ENCODE data around the gene CYP4B1.

CYP4B1 gene

GRCh38 chr1:46797696-46798470, 963 bp upstream of the CYP4B1 start:
- DNase-seq (ENCODE audit: low read depth in 2 of 2) = no peak

GRCh38 chr1:46800742-46801141, 1.9 kb downstream of the CYP4B1 start:
- DNase-seq (ENCODE audit: low read depth in 2 of 2) = no peak

- DNase-seq (ENCODE audit: low read depth in 2 of 2) = no peak
These were observed 2.6 kb downstream of the CYP4B1 start for GRCh38 chr1:46801323-46802055.

- no peak for DNase-seq (ENCODE audit: low read depth in 2 of 2)
These were observed 3.2 kb downstream of the CYP4B1 start for GRCh38 chr1:46802081-46802480.

GRCh38 chr1:46802901-46803574, 4.2 kb downstream of the CYP4B1 start:
- no peak for DNase-seq (ENCODE audit: low read depth in 2 of 2)

- DNase-seq (ENCODE audit: low read depth in 2 of 2) = no peak
These were observed 5.4 kb downstream of the CYP4B1 start for GRCh38 chr1:46804027-46804889.

GRCh38 chr1:46804926-46805325, 6.1 kb downstream of the CYP4B1 start:
- no peak for DNase-seq (ENCODE audit: low read depth in 2 of 2)

GRCh38 chr1:46805755-46806154, 6.9 kb downstream of the CYP4B1 start:
- DNase-seq (ENCODE audit: low read depth in 2 of 2) = no peak

- DNase-seq (ENCODE audit: low read depth in 2 of 2) = no peak
These were observed 7.6 kb downstream of the CYP4B1 start for GRCh38 chr1:46806196-46807020.

- DNase-seq (ENCODE audit: low read depth in 2 of 2) = no peak
These were observed 8.5 kb downstream of the CYP4B1 start for GRCh38 chr1:46807046-46807972.

- no peak for DNase-seq (ENCODE audit: low read depth in 2 of 2)
These were observed 10.2 kb downstream of the CYP4B1 start for GRCh38 chr1:46809071-46809470.

GRCh38 chr1:46809904-46810303, 11.1 kb downstream of the CYP4B1 start:
- DNase-seq (ENCODE audit: low read depth in 2 of 2) = no peak

GRCh38 chr1:46810596-46810995, 11.8 kb downstream of the CYP4B1 start:
- no peak for DNase-seq (ENCODE audit: low read depth in 2 of 2)

- DNase-seq (ENCODE audit: low read depth in 2 of 2) = no peak
These were observed 12.2 kb downstream of the CYP4B1 start for GRCh38 chr1:46811053-46811452.

- no peak for DNase-seq (ENCODE audit: low read depth in 2 of 2)
These were observed 13.5 kb downstream of the CYP4B1 start for GRCh38 chr1:46812065-46812963.

- no peak for DNase-seq (ENCODE audit: low read depth in 2 of 2)
These were observed 14.4 kb downstream of the CYP4B1 start for GRCh38 chr1:46812996-46813857.

GRCh38 chr1:46813858-46814396, 15.1 kb downstream of the CYP4B1 start:
- DNase-seq (ENCODE audit: low read depth in 2 of 2) = no peak

Data from stimulated activated CD8-positive, alpha-beta memory T cell treated with anti-CD3 and anti-CD28 coated beads, Interleukin-2, amount 100 ng/mL, for 48 hours (primary cell).